ENCODE results near the gene KCNK2.

GRCh38 chr1:215201283-215201682 is 118.7 kb downstream of the KCNK2 start:
- TF ChIP-seq TAF1 (IDR thresholded peaks at IDR 0.05; ENCODE audit: borderline replicate concordance, insufficient read depth, low read length) (no peak), POLR2AphosphoS5 (IDR thresholded peaks at IDR 0.05; ENCODE audit: low read depth, low read length) (no peak)
